Neural progenitor cell (in vitro differentiated cells): ENCODE data around the gene EZR. TPM values are rescaled to one million over a fixed set of nuclear protein-coding genes. Genes with fewer than 3 reads are reported as not detected.

ENCODE experiments used
- DNase-seq: peaks from one replicate; pipeline ENCODE4 v3.0.0-alpha.2; 2016; ENCODE audit warnings: low spot score
- H2AFZ ChIP-seq: fragments of 200-600 bp; sonication (generic); replicated peaks from 2 replicates; pipeline ENCODE4 v1.6.1; 2016; ENCODE audit warnings: antibody characterized with exemption
- H3F3A ChIP-seq: fragments of 200-600 bp; sonication (generic); 2 replicates; pipeline ENCODE4 v1.6.1; 2016; ENCODE audit warnings: antibody characterized with exemption, low read depth
- H3K27ac ChIP-seq: fragments of 200-600 bp; sonication (generic); 2 replicates; pipeline ENCODE4 v1.5.1; 2016; ENCODE audit warnings: mild to moderate bottlenecking
- H3K27me3 ChIP-seq: fragments of 200-600 bp; sonication (generic); 2 replicates; pipeline ENCODE4 v1.6.1; 2016; ENCODE audit warnings: mild to moderate bottlenecking, moderate library complexity
- H3K36me3 ChIP-seq: fragments of 200-600 bp; sonication (generic); 2 replicates; pipeline ENCODE4 v1.5.1; 2016
- H3K4me1 ChIP-seq: fragments of 200-600 bp; sonication (generic); 2 replicates; pipeline ENCODE4 v1.6.1; 2016; ENCODE audit warnings: mixed run types
- H3K4me2 ChIP-seq: fragments of 200-600 bp; sonication (generic); 2 replicates; pipeline ENCODE4 v1.6.1; 2016
- H3K4me3 ChIP-seq: fragments of 200-600 bp; sonication (generic); 2 replicates; pipeline ENCODE4 v1.5.1; 2016
- H3K79me2 ChIP-seq: fragments of 200-600 bp; sonication (generic); 2 replicates; pipeline ENCODE4 v1.6.1; 2016; ENCODE audit warnings: low read depth
- H3K9ac ChIP-seq: fragments of 200-600 bp; sonication (generic); 2 replicates; pipeline ENCODE4 v1.6.1; 2016
- H3K9me3 ChIP-seq: fragments of 200-600 bp; sonication (generic); 2 replicates; pipeline ENCODE4 v1.5.1; 2016; ENCODE audit warnings: low read depth
- H4K20me1 ChIP-seq: fragments of 200-600 bp; sonication (generic); 2 replicates; pipeline ENCODE4 v1.6.1; 2016; ENCODE audit warnings: low read depth
- H3K27ac Mint-ChIP-seq: 3 replicates; pipeline ENCODE4 v1.8.0; 2021; ENCODE audit warnings: mixed read lengths
- H3K27me3 Mint-ChIP-seq: 2 replicates; pipeline ENCODE4 v1.8.0; 2022; ENCODE audit warnings: low read depth, mild to moderate bottlenecking, inconsistent platforms, moderate library complexity, mixed read lengths; ENCODE audit not compliant: insufficient read depth
- H3K36me3 Mint-ChIP-seq: 3 replicates; pipeline ENCODE4 v1.8.0; 2021; ENCODE audit warnings: mixed read lengths
- H3K4me1 Mint-ChIP-seq: 3 replicates; pipeline ENCODE4 v1.8.0; 2021; ENCODE audit warnings: mixed read lengths
- H3K4me3 Mint-ChIP-seq: 3 replicates; pipeline ENCODE4 v1.8.0; 2021; ENCODE audit warnings: mild to moderate bottlenecking, moderate library complexity, mixed read lengths
- H3K9me3 Mint-ChIP-seq: 3 replicates; pipeline ENCODE4 v1.8.0; 2020; ENCODE audit warnings: mixed read lengths
- EZH2 ChIP-seq: fragments of 200-600 bp; sonication (generic); IDR thresholded peaks from 2 replicates; pipeline ENCODE4 v1.6.1; 2017; ENCODE audit warnings: antibody characterized with exemption, mild to moderate bottlenecking, moderate library complexity
- EZH2phosphoT487 ChIP-seq: fragments of 200-600 bp; sonication (generic); IDR thresholded peaks from 2 replicates; pipeline ENCODE4 v1.6.1; 2017; ENCODE audit warnings: antibody characterized with exemption
- total RNA-seq: library from RNA; depleted of rRNA; stranded (reverse); fragments of >200 nt; gene quantifications from 2 replicates; pipeline ENCODE4 v1.2.3, GENCODE V29; 2015; ENCODE audit warnings: low replicate concordance
- TF ChIP-seq, protein P1 (sequence below): fragments of 200-600 bp; sonication (generic); IDR thresholded peaks from 2 replicates; pipeline ENCODE4 v1.5.1; 2017; ENCODE audit warnings: antibody characterized with exemption, mild to moderate bottlenecking

Gene EZR
- total RNA-seq, 1 donor from 2014 or later, result 52.0 TPM

- Mint-ChIP-seq H3K27me3 (peaks cover 3% of the 10 kb centered on the region), H3K36me3 (no peaks in the 10 kb centered on the region), H3K4me3 (no peak overlapping the region), H3K9me3 (no peaks in the 10 kb centered on the region), H3K4me1 (peaks cover 11% of the 10 kb centered on the region), H3K27ac (no peak overlapping the region)
- no peaks in the 10 kb centered on the region for H3K27me3 ChIP-seq
- no peak for DNase-seq
- H4K20me1 ChIP-seq, result no peaks in the 10 kb centered on the region
- no peak overlapping the region for H3K9ac ChIP-seq
- no peak overlapping the region for H3K4me2 ChIP-seq
- H3K36me3 ChIP-seq, result no peaks in the 10 kb centered on the region
- no peaks in the 10 kb centered on the region for H3K79me2 ChIP-seq
- no peak overlapping the region for H3K27ac ChIP-seq
- peaks cover 4% of the 10 kb centered on the region for H3K4me1 ChIP-seq
- no peak overlapping the region for H3K4me3 ChIP-seq
- H2AFZ ChIP-seq, result no peak overlapping the region
- TF ChIP-seq EZH2phosphoT487 (no peak), EZH2 (no peak)
- no peaks in the 10 kb centered on the region for H3K9me3 ChIP-seq
- H3F3A ChIP-seq, result no peaks in the 10 kb centered on the region
Observed at GRCh38 chr6:158831571-158831970, 12.4 kb upstream of the EZR start.

DNA sequence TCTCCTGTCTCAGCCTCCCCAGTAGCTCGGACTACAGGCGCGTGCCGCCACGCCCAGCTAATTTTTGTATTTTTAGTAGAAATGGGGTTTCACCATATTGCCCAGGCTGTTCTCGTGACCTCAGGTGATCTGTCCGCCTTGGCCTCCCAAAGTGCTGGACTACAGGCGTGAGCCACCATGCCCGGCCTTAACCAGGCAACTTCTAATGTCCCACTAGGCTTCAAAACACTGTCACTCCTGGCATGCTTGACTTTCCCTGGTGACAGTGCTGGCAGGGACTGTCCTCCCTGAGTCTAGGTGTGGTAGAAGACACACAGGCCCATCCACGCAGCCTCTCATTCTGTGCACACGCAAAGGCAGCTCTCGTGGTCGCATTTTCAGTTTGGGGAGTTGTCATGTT lies 11.6 kb upstream of the EZR start:
- Mint-ChIP-seq H3K27me3 (peaks cover 5% of the 10 kb centered on the region), H3K27ac (no peak overlapping the region), H3K36me3 (no peaks in the 10 kb centered on the region), H3K4me1 (peaks cover 13% of the 10 kb centered on the region), H3K4me3 (no peak overlapping the region), H3K9me3 (no peaks in the 10 kb centered on the region)
- Histone ChIP-seq H4K20me1 (no peaks in the 10 kb centered on the region), H3K4me2 (no peak overlapping the region), H3K4me3 (no peak overlapping the region), H2AFZ (no peak overlapping the region), H3K79me2 (no peaks in the 10 kb centered on the region), H3K4me1 (peaks cover 1% of the 10 kb centered on the region), H3K9me3 (no peaks in the 10 kb centered on the region), H3K36me3 (no peaks in the 10 kb centered on the region), H3K27me3 (no peaks in the 10 kb centered on the region), H3K27ac (no peak overlapping the region), H3F3A (no peaks in the 10 kb centered on the region), H3K9ac (no peak overlapping the region)
- DNase-seq, result no peak
- no peak for TF ChIP-seq EZH2
- TF ChIP-seq, protein P1, sequence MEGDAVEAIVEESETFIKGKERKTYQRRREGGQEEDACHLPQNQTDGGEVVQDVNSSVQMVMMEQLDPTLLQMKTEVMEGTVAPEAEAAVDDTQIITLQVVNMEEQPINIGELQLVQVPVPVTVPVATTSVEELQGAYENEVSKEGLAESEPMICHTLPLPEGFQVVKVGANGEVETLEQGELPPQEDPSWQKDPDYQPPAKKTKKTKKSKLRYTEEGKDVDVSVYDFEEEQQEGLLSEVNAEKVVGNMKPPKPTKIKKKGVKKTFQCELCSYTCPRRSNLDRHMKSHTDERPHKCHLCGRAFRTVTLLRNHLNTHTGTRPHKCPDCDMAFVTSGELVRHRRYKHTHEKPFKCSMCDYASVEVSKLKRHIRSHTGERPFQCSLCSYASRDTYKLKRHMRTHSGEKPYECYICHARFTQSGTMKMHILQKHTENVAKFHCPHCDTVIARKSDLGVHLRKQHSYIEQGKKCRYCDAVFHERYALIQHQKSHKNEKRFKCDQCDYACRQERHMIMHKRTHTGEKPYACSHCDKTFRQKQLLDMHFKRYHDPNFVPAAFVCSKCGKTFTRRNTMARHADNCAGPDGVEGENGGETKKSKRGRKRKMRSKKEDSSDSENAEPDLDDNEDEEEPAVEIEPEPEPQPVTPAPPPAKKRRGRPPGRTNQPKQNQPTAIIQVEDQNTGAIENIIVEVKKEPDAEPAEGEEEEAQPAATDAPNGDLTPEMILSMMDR, result no peak
- TF ChIP-seq EZH2phosphoT487, result no peak

DNA sequence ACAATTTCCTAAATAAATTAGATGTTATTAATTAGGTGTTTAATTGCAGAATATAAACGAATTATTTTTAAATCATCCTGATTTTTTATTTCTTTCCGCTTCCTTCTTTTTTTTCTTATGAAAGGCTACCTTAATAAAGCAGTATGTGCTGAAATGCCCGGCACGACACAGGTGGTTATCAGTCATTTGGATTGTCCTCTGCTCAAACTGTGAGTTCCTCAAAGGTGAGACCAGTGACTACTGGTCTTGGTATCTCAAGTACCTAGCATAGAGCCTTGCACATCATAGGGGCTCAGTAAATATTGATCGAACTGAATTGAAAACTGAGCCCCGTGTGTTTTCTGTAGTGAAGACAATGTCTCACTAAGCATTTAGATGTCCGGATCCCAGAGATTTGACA lies 9.6 kb upstream of the EZR start:
- Histone ChIP-seq H3K4me3 (no peak overlapping the region), H3F3A (no peaks in the 10 kb centered on the region), H3K9ac (no peak overlapping the region), H3K27me3 (no peaks in the 10 kb centered on the region), H4K20me1 (no peaks in the 10 kb centered on the region), H3K36me3 (no peaks in the 10 kb centered on the region), H3K79me2 (no peaks in the 10 kb centered on the region), H2AFZ (no peak overlapping the region), H3K4me1 (no peaks in the 10 kb centered on the region), H3K27ac (no peak overlapping the region), H3K9me3 (no peaks in the 10 kb centered on the region), H3K4me2 (no peak overlapping the region)
- Mint-ChIP-seq H3K4me3 (no peak overlapping the region), H3K9me3 (no peaks in the 10 kb centered on the region), H3K27ac (no peak overlapping the region), H3K36me3 (no peaks in the 10 kb centered on the region), H3K27me3 (peaks cover 6% of the 10 kb centered on the region), H3K4me1 (peaks cover 9% of the 10 kb centered on the region)
- TF ChIP-seq EZH2 (no peak), EZH2phosphoT487 (no peak)
- TF ChIP-seq, protein P1, result no peak
- no peak for DNase-seq

GRCh38 chr6:158826819-158827501 lies 7.8 kb upstream of the EZR start:
- no peak for DNase-seq
- H3K27me3 ChIP-seq, result no peaks in the 10 kb centered on the region
- Mint-ChIP-seq H3K27me3 (peaks cover 3% of the 10 kb centered on the region), H3K9me3 (no peaks in the 10 kb centered on the region), H3K4me1 (peaks cover 11% of the 10 kb centered on the region), H3K36me3 (no peaks in the 10 kb centered on the region), H3K27ac (no peak overlapping the region), H3K4me3 (no peak overlapping the region)
- no peaks in the 10 kb centered on the region for H3K9me3 ChIP-seq
- no peak overlapping the region for H2AFZ ChIP-seq
- no peaks in the 10 kb centered on the region for H3K4me1 ChIP-seq
- no peak overlapping the region for H3K9ac ChIP-seq
- no peak overlapping the region for H3K4me2 ChIP-seq
- H3K36me3 ChIP-seq, result no peaks in the 10 kb centered on the region
- H3K4me3 ChIP-seq, result no peak overlapping the region
- H3K79me2 ChIP-seq, result no peaks in the 10 kb centered on the region
- TF ChIP-seq, protein P1, result no peak
- TF ChIP-seq EZH2phosphoT487 (no peak), EZH2 (no peak)
- H3F3A ChIP-seq, result no peaks in the 10 kb centered on the region
- H3K27ac ChIP-seq, result no peak overlapping the region
- no peaks in the 10 kb centered on the region for H4K20me1 ChIP-seq
